HEK293 (cell line): ENCODE results near the gene MCFD2.
A peak's percentile ranks its signal among the peaks of the same experiment; 100 is the strongest.

Source experiments
- CTCF ChIA-PET: fragments of 350-600 bp; formaldehyde crosslinking; extraction: SDS; loops from one replicate; lab custom pipeline; 2021; ENCODE audit warnings: antibody characterized with exemption; lab: Yijun Ruan, JAX
- POLR2A ChIA-PET: fragments of 300-600 bp; formaldehyde crosslinking; extraction: SDS; loops from one replicate; lab custom pipeline; 2020; ENCODE audit warnings: antibody characterized with exemption, inconsistent platforms; lab: Yijun Ruan, JAX
- H3K27ac ChIP-seq: fragments of 200-500 bp; sonication (Bioruptor generic); 2 replicates; pipeline ENCODE4 v1.5.1; 2014; ENCODE audit warnings: low read depth, low read length, control low read depth, inconsistent platforms; ENCODE audit errors: extremely low read depth
- H3K36me3 ChIP-seq, 2 experiments: fragments of 200-500 bp in 1 of 2; sonication (Bioruptor generic) in 1 of 2; 1 replicate in 1 of 2; 2 replicates in 1 of 2; pipeline ENCODE4 v1.5.1; 2014 to 2017; ENCODE audit warnings: inconsistent platforms in 2 of 2, low read length in 2 of 2; ENCODE audit not compliant: control insufficient read depth in 2 of 2, insufficient read depth in 1 of 2
- H3K4me1 ChIP-seq: fragments of 200-500 bp; sonication (Bioruptor generic); 2 replicates; pipeline ENCODE4 v1.5.1; 2014; ENCODE audit warnings: mild to moderate bottlenecking, low read length, inconsistent platforms; ENCODE audit not compliant: control insufficient read depth, insufficient read depth
- H3K4me3 ChIP-seq: 2 replicates; pipeline ENCODE4 v1.5.1; 2011; ENCODE audit warnings: low read depth, mild to moderate bottlenecking, control low read depth, low read length, moderate library complexity
- H3K9me3 ChIP-seq: fragments of 200-500 bp; sonication (Bioruptor generic); 2 replicates; pipeline ENCODE4 v1.5.1; 2014; ENCODE audit warnings: low read depth, low read length, inconsistent platforms; ENCODE audit not compliant: control insufficient read depth, insufficient read depth
- GLIS2 ChIP-seq: fragments of 450-650 bp; formaldehyde crosslinking; IDR thresholded peaks from 2 replicates; pipeline ENCODE4 v1.5.1; 2016; ENCODE audit warnings: missing biosample characterization, missing genetic modification characterization
- HOXA7 ChIP-seq: sonication (generic); formaldehyde crosslinking; IDR thresholded peaks from 2 replicates; pipeline ENCODE4 v1.8.1; 2022; ENCODE audit warnings: missing genetic modification reagents, borderline replicate concordance
- KLF8 ChIP-seq: fragments of 450-650 bp; formaldehyde crosslinking; IDR thresholded peaks from 2 replicates; pipeline ENCODE4 v1.5.1; 2016; ENCODE audit warnings: missing biosample characterization, missing genetic modification characterization
- OVOL3 ChIP-seq: fragments of 450-650 bp; formaldehyde crosslinking; IDR thresholded peaks from 2 replicates; pipeline ENCODE4 v1.5.1; 2016; ENCODE audit warnings: missing biosample characterization, missing genetic modification characterization
- RBAK ChIP-seq: fragments of 450-650 bp; formaldehyde crosslinking; IDR thresholded peaks from 2 replicates; pipeline ENCODE4 v1.5.1; 2016; ENCODE audit warnings: missing biosample characterization, missing genetic modification characterization
- SP7 ChIP-seq: fragments of 450-650 bp; formaldehyde crosslinking; IDR thresholded peaks from 2 replicates; pipeline ENCODE4 v1.5.1; 2016; ENCODE audit warnings: missing biosample characterization, missing genetic modification characterization
- ZNF112 ChIP-seq: fragments of 450-650 bp; formaldehyde crosslinking; IDR thresholded peaks from 2 replicates; pipeline ENCODE4 v1.5.0; 2017; ENCODE audit warnings: missing biosample characterization, missing genetic modification characterization
- ZNF174 ChIP-seq: fragments of 450-650 bp; formaldehyde crosslinking; IDR thresholded peaks from 2 replicates; pipeline ENCODE4 v1.5.0; 2017; ENCODE audit warnings: missing biosample characterization, mild to moderate bottlenecking, missing genetic modification characterization
- ZNF23 ChIP-seq: fragments of 450-650 bp; formaldehyde crosslinking; IDR thresholded peaks from 2 replicates; pipeline ENCODE4 v1.5.1; 2016; ENCODE audit warnings: missing biosample characterization, missing genetic modification characterization, borderline replicate concordance
- ZNF274 ChIP-seq, 2 experiments: fragments of 200-500 bp in 1 of 2; fragments of 450-650 bp in 1 of 2; sonication (Bioruptor generic) in 1 of 2; formaldehyde crosslinking in 1 of 2; IDR thresholded peaks; 2 replicates each; pipeline versions ENCODE4 v1.5.1 to v1.6.1; 2014 to 2016; ENCODE audit warnings: borderline replicate concordance in 1 of 2, inconsistent platforms in 1 of 2, low read length in 1 of 2, missing biosample characterization in 1 of 2, missing genetic modification characterization in 1 of 2
- ZNF341 ChIP-seq: fragments of 450-650 bp; formaldehyde crosslinking; IDR thresholded peaks from 2 replicates; pipeline ENCODE4; 2016; ENCODE audit warnings: low read depth, missing biosample characterization, missing genetic modification characterization
- ZNF404 ChIP-seq: fragments of 450-650 bp; formaldehyde crosslinking; IDR thresholded peaks from 2 replicates; pipeline ENCODE4 v1.5.1; 2017; ENCODE audit warnings: missing biosample characterization, missing genetic modification characterization
- ZNF510 ChIP-seq: fragments of 450-650 bp; formaldehyde crosslinking; IDR thresholded peaks from 2 replicates; pipeline ENCODE4 v1.5.1; 2018; ENCODE audit warnings: mild to moderate bottlenecking, missing genetic modification characterization, missing biosample characterization; ENCODE audit not compliant: insufficient replicate concordance
- ZNF629 ChIP-seq: fragments of 450-650 bp; formaldehyde crosslinking; IDR thresholded peaks from 2 replicates; pipeline ENCODE4 v1.5.1; 2017; ENCODE audit warnings: missing biosample characterization, missing genetic modification characterization
- ZNF664 ChIP-seq: fragments of 450-650 bp; formaldehyde crosslinking; IDR thresholded peaks from 2 replicates; pipeline ENCODE4 v1.5.1; 2016; ENCODE audit warnings: missing biosample characterization, missing genetic modification characterization
- ZNF792 ChIP-seq: fragments of 450-650 bp; formaldehyde crosslinking; IDR thresholded peaks from 2 replicates; pipeline ENCODE4 v1.5.1; 2016; ENCODE audit warnings: missing biosample characterization, missing genetic modification characterization
- ZNF843 ChIP-seq: fragments of 450-650 bp; formaldehyde crosslinking; IDR thresholded peaks from 2 replicates; pipeline ENCODE4 v1.5.1; 2016; ENCODE audit warnings: missing biosample characterization, missing genetic modification characterization
- ZSCAN16 ChIP-seq: fragments of 450-650 bp; formaldehyde crosslinking; IDR thresholded peaks from 2 replicates; pipeline ENCODE4 v1.5.1; 2016; ENCODE audit warnings: missing biosample characterization, missing genetic modification characterization
- TF ChIP-seq, protein P1 (sequence below): fragments of 450-650 bp; formaldehyde crosslinking; IDR thresholded peaks from 2 replicates; pipeline ENCODE4 v1.5.1; 2016; ENCODE audit warnings: missing biosample characterization, missing genetic modification characterization
- TF ChIP-seq, protein P2 (sequence below): IDR thresholded peaks from 2 replicates; pipeline ENCODE4 v1.6.1; 2011; ENCODE audit warnings: mild to moderate bottlenecking, low read depth, low read length, borderline replicate concordance
- TF ChIP-seq, protein P3 (sequence below): fragments of 450-650 bp; formaldehyde crosslinking; IDR thresholded peaks from 2 replicates; pipeline ENCODE4 v1.5.1; 2017; ENCODE audit warnings: missing biosample characterization, missing genetic modification characterization
- TF ChIP-seq, protein P4 (sequence below): fragments of 450-650 bp; formaldehyde crosslinking; IDR thresholded peaks from 2 replicates; pipeline ENCODE4 v1.5.1; 2016; ENCODE audit warnings: missing biosample characterization, missing genetic modification characterization
- TF ChIP-seq, protein P5 (sequence below): fragments of 450-650 bp; formaldehyde crosslinking; IDR thresholded peaks from 2 replicates; pipeline ENCODE4 v1.5.1; 2017; ENCODE audit warnings: missing biosample characterization, missing genetic modification characterization

MCFD2 gene

DNA sequence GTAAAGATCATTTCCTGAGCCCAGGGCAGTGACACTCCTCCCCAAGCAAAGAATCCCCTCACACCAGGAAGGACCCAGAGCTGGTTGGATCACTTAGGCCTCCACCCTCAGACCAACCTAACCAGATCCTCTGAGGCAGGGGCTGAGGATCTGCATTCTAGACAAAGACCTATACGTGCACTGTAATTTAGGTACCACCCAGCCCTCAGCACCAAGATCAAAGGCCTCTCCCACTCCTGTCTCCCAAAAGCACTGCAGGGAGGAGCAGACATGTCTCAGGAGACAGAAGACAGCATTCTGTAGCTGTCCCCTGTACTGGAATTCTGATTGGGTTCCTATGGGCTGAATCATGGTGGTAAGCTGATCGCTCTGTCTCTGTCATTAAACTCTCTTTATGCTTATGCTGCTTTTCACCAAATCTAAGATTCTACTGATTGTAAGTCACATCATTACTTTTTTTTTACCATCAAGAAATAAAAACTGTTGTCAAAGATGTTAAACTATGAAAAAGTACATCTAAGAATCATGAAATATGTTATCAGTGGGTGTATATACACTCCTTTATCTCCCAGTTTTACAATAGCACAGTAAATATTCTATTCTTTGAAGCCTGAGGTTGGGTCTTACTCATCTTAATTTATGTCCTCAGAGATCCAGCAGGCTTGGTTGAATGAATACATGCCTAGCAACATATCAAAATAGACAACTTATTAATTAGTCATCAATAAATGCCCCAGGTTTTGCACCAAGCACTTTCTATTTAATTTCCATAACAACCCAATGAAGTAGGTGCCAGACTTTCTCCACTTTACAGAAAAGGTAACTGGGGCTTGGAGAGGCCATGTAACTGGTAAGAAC lies 28.3 kb downstream of the MCFD2 start:
- no peaks in the 10 kb centered on the region for H3K9me3 ChIP-seq
- no peaks in the 10 kb centered on the region for H3K36me3 ChIP-seq
- no peak overlapping the region for H3K27ac ChIP-seq
- no peaks in the 10 kb centered on the region for H3K4me1 ChIP-seq
- TF ChIP-seq ZNF274 (IDR thresholded peaks at IDR 0.05; ENCODE audit: low read length) (no peak), ZNF274 (tag by site-specific recombination; IDR thresholded peaks at IDR 0.05; ENCODE audit: borderline replicate concordance) (no peak), ZNF404 (tag by site-specific recombination) (no peak), SP7 (no peak), ZNF792 (no peak), OVOL3 (tag by site-specific recombination) (no peak), ZNF23 (tag by site-specific recombination) (no peak)
- TF ChIP-seq, protein P1, sequence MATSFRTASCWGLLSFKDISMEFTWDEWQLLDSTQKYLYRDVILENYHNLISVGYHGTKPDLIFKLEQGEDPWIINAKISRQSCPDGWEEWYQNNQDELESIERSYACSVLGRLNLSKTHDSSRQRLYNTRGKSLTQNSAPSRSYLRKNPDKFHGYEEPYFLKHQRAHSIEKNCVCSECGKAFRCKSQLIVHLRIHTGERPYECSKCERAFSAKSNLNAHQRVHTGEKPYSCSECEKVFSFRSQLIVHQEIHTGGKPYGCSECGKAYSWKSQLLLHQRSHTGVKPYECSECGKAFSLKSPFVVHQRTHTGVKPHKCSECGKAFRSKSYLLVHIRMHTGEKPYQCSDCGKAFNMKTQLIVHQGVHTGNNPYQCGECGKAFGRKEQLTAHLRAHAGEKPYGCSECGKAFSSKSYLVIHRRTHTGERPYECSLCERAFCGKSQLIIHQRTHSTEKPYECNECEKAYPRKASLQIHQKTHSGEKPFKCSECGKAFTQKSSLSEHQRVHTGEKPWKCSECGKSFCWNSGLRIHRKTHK (tag by site-specific recombination) = no peak
- H3K4me3 ChIP-seq = no peak overlapping the region
- POLR2A ChIA-PET = no interaction called here
- CTCF ChIA-PET = interaction anchor here (0.6 to 2.2 kb wide), 6 partner anchors 10 to 322 kb away, joined by 3 to 14 read pairs (median 4); no protein-coding TSS in a partner anchor

DNA sequence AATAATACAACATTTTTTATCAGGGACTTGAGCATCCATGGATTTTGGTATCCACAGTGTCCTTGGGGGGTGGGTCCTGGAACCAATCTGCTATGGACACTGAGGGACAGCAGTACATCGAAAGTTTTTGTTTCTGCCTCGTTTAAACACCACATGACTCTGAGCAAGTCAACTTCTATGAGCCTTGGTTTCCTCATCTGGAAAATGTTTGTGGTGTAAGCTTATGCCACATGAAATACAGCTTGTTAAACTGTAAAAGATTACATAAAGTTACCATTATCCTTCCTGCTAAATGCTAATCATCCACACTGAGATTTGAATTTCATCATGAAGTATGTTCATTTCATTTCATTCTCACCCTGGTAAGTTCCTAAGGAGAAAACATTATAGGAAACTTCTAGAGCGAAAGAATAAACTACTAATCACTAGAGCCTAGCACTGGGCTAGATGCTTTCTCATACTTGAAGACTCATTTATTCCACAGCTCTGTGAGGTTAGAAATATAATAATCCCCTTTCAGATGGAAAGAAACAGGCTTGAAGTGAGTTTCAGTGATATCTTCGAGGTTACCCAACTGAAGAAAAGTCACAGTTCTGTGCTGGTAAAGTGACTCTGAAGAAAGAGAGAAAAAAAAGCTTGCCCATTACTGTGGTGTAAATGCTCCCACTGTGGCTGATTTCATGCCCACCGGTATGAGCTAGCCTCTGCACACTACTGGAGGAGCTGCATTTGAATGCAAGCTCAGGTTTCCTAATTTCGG lies 29.2 kb downstream of the MCFD2 start:
- POLR2A ChIA-PET = no interaction called here
- no peak for TF ChIP-seq GLIS2 (tag by site-specific recombination)
- no peak for TF ChIP-seq ZNF664 (tag by site-specific recombination)
- TF ChIP-seq ZNF112 (tag by site-specific recombination) = peak; percentile 86
- no peak for TF ChIP-seq HOXA7 (CRISPR knock-in tag)
- Histone ChIP-seq H3K9me3 (no peaks in the 10 kb centered on the region), H3K36me3 (no peaks in the 10 kb centered on the region), H3K4me1 (no peaks in the 10 kb centered on the region), H3K4me3 (no peak overlapping the region), H3K27ac (no peak overlapping the region)
- CTCF ChIA-PET = interaction anchor here (0.6 to 2.2 kb wide), 9 partner anchors 10 to 323 kb away, joined by 3 to 14 read pairs (median 5); no protein-coding TSS in a partner anchor

DNA sequence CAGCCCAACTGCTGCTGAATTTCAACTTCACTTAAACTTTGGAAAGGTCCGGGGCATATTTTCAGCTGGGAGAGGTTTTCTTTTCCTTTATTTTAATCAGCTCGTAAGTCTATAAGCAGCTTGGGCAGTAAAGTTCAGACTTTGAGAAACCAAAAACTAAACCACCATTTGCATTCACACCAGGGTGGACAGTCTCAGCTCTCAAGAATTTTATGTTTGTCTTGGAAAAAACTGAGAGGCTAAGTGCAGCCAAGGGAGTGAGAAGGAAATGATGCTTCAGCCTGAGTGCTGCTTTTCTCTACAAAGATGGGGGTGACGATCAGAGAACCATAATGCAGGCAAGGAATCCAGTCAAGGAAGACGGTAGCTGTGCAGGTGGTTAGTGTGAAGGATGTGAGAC lies 30.2 kb downstream of the MCFD2 start:
- ChIA-PET CTCF (interaction anchor here (0.9 to 1.4 kb wide), 6 partner anchors 9 to 261 kb away, joined by 3 to 5 read pairs (median 3); no protein-coding TSS in a partner anchor), POLR2A (no interaction called here)
- H3K9me3 ChIP-seq = no peaks in the 10 kb centered on the region
- no peaks in the 10 kb centered on the region; the same call in 1 of the 2 replicates for H3K4me1 ChIP-seq
- no peak overlapping the region for H3K27ac ChIP-seq
- no peak overlapping the region for H3K4me3 ChIP-seq
- H3K36me3 ChIP-seq = no peaks in the 10 kb centered on the region
- TF ChIP-seq, protein P2, sequence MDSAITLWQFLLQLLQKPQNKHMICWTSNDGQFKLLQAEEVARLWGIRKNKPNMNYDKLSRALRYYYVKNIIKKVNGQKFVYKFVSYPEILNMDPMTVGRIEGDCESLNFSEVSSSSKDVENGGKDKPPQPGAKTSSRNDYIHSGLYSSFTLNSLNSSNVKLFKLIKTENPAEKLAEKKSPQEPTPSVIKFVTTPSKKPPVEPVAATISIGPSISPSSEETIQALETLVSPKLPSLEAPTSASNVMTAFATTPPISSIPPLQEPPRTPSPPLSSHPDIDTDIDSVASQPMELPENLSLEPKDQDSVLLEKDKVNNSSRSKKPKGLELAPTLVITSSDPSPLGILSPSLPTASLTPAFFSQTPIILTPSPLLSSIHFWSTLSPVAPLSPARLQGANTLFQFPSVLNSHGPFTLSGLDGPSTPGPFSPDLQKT = no peak
- TF ChIP-seq ZNF341 (tag by site-specific recombination) = no peak
- TF ChIP-seq, protein P3, sequence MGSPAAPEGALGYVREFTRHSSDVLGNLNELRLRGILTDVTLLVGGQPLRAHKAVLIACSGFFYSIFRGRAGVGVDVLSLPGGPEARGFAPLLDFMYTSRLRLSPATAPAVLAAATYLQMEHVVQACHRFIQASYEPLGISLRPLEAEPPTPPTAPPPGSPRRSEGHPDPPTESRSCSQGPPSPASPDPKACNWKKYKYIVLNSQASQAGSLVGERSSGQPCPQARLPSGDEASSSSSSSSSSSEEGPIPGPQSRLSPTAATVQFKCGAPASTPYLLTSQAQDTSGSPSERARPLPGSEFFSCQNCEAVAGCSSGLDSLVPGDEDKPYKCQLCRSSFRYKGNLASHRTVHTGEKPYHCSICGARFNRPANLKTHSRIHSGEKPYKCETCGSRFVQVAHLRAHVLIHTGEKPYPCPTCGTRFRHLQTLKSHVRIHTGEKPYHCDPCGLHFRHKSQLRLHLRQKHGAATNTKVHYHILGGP (tag by site-specific recombination) = no peak
- no peak for TF ChIP-seq KLF8 (tag by site-specific recombination)
- TF ChIP-seq, protein P4, sequence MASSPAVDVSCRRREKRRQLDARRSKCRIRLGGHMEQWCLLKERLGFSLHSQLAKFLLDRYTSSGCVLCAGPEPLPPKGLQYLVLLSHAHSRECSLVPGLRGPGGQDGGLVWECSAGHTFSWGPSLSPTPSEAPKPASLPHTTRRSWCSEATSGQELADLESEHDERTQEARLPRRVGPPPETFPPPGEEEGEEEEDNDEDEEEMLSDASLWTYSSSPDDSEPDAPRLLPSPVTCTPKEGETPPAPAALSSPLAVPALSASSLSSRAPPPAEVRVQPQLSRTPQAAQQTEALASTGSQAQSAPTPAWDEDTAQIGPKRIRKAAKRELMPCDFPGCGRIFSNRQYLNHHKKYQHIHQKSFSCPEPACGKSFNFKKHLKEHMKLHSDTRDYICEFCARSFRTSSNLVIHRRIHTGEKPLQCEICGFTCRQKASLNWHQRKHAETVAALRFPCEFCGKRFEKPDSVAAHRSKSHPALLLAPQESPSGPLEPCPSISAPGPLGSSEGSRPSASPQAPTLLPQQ (tag by site-specific recombination) = no peak
- TF ChIP-seq ZNF843 (tag by site-specific recombination) = no peak
- TF ChIP-seq, protein P5, sequence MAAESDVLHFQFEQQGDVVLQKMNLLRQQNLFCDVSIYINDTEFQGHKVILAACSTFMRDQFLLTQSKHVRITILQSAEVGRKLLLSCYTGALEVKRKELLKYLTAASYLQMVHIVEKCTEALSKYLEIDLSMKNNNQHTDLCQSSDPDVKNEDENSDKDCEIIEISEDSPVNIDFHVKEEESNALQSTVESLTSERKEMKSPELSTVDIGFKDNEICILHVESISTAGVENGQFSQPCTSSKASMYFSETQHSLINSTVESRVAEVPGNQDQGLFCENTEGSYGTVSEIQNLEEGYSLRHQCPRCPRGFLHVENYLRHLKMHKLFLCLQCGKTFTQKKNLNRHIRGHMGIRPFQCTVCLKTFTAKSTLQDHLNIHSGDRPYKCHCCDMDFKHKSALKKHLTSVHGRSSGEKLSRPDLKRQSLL (tag by site-specific recombination) = no peak
- no peak for TF ChIP-seq ZNF174
- no peak for TF ChIP-seq ZNF629 (tag by site-specific recombination)
- TF ChIP-seq RBAK (tag by site-specific recombination) = no peak
- no peak for TF ChIP-seq ZNF510 (tag by site-specific recombination)
- no peak for TF ChIP-seq ZSCAN16 (tag by site-specific recombination)
